Astrocyte (in vitro differentiated cells and primary cell): Measurements from ENCODE around the gene COMT. TPM values are rescaled to one million over a fixed set of nuclear protein-coding genes. Genes with fewer than 3 reads are reported as not detected.
A peak's percentile ranks its signal among the peaks of the same experiment; 100 is the strongest.

Experiments used
- DNase-seq: peaks from one replicate; pipeline ENCODE4 v3.0.0-alpha.2; 2010; ENCODE audit warnings: low read depth
- FAIRE-seq: peaks from 2 replicates; lab custom pipeline; 2011; peaks lifted over from hg19 to GRCh38; lab: Jason Lieb, UNC
- H2AFZ ChIP-seq: 2 replicates; pipeline ENCODE4 v1.6.0; 2012; ENCODE audit warnings: low read depth, low read length, inconsistent platforms
- H3K27ac ChIP-seq: 2 replicates; pipeline ENCODE4 v1.5.1; 2011; ENCODE audit warnings: low read depth, low read length, inconsistent platforms
- H3K27me3 ChIP-seq: 2 replicates; pipeline ENCODE4 v1.6.0; 2011; ENCODE audit warnings: low read length, inconsistent platforms; ENCODE audit not compliant: insufficient read depth
- H3K36me3 ChIP-seq: 2 replicates; pipeline ENCODE4 v1.5.1; 2011; ENCODE audit warnings: low read length, inconsistent platforms; ENCODE audit not compliant: insufficient read depth
- H3K4me1 ChIP-seq: 2 replicates; pipeline ENCODE4 v1.5.1; 2011; ENCODE audit warnings: low read length, inconsistent platforms; ENCODE audit not compliant: insufficient read depth
- H3K4me2 ChIP-seq: 2 replicates; pipeline ENCODE4 v1.6.0; 2012; ENCODE audit warnings: low read length, inconsistent platforms
- H3K4me3 ChIP-seq: 2 replicates; pipeline ENCODE4 v1.5.1; 2011; ENCODE audit warnings: low read depth, mild to moderate bottlenecking, low read length, inconsistent platforms; ENCODE audit not compliant: insufficient read depth
- H3K79me2 ChIP-seq: 2 replicates; pipeline ENCODE4 v1.6.0; 2012; ENCODE audit warnings: mild to moderate bottlenecking, low read length, inconsistent platforms; ENCODE audit not compliant: insufficient read depth
- H3K9ac ChIP-seq: 2 replicates; pipeline ENCODE4 v1.6.0; 2012; ENCODE audit warnings: mild to moderate bottlenecking, low read length, inconsistent platforms
- H3K9me3 ChIP-seq: 2 replicates; pipeline ENCODE4 v1.5.1; 2012; ENCODE audit warnings: low read depth, mild to moderate bottlenecking, low read length, inconsistent platforms; ENCODE audit not compliant: insufficient read depth
- H4K20me1 ChIP-seq: 2 replicates; pipeline ENCODE4 v1.6.0; 2012; ENCODE audit warnings: low read length, inconsistent platforms; ENCODE audit not compliant: insufficient read depth
- H3K27ac Mint-ChIP-seq: one replicate; pipeline ENCODE4 v1.8.0; 2021; ENCODE audit warnings: mild to moderate bottlenecking, mixed read lengths; ENCODE audit not compliant: unreplicated experiment
- H3K27me3 Mint-ChIP-seq: one replicate; pipeline ENCODE4 v1.8.0; 2021; ENCODE audit warnings: low read depth, mixed read lengths; ENCODE audit not compliant: unreplicated experiment
- H3K36me3 Mint-ChIP-seq: one replicate; pipeline ENCODE4 v1.8.0; 2021; ENCODE audit warnings: low read depth, mixed read lengths; ENCODE audit not compliant: unreplicated experiment
- H3K4me1 Mint-ChIP-seq: one replicate; pipeline ENCODE4 v1.8.0; 2021; ENCODE audit warnings: low read depth, mixed read lengths; ENCODE audit not compliant: unreplicated experiment
- H3K4me3 Mint-ChIP-seq: one replicate; pipeline ENCODE4 v1.8.0; 2021; ENCODE audit warnings: mild to moderate bottlenecking, moderate library complexity, mixed read lengths; ENCODE audit not compliant: unreplicated experiment
- H3K9me3 Mint-ChIP-seq: one replicate; pipeline ENCODE4 v1.8.0; 2021; ENCODE audit warnings: mild to moderate bottlenecking, mixed read lengths; ENCODE audit not compliant: unreplicated experiment
- EZH2 ChIP-seq: IDR thresholded peaks from 2 replicates; pipeline ENCODE4 v1.6.1; 2012; ENCODE audit warnings: mild to moderate bottlenecking, low read length, inconsistent platforms; ENCODE audit not compliant: insufficient read depth
- total RNA-seq: library from RNA; stranded (reverse); gene quantifications from 2 replicates; pipeline ENCODE4 v1.2.1, GENCODE V29; 2021
- TF ChIP-seq, protein P1 (sequence below): IDR thresholded peaks from 2 replicates; pipeline ENCODE4 v1.5.1; 2011; ENCODE audit warnings: low read depth, mild to moderate bottlenecking, inconsistent platforms, low read length, moderate library complexity; ENCODE audit not compliant: insufficient read depth

Gene COMT
- total RNA-seq, 1 donor from 2014 or later: 116 TPM

DNA sequence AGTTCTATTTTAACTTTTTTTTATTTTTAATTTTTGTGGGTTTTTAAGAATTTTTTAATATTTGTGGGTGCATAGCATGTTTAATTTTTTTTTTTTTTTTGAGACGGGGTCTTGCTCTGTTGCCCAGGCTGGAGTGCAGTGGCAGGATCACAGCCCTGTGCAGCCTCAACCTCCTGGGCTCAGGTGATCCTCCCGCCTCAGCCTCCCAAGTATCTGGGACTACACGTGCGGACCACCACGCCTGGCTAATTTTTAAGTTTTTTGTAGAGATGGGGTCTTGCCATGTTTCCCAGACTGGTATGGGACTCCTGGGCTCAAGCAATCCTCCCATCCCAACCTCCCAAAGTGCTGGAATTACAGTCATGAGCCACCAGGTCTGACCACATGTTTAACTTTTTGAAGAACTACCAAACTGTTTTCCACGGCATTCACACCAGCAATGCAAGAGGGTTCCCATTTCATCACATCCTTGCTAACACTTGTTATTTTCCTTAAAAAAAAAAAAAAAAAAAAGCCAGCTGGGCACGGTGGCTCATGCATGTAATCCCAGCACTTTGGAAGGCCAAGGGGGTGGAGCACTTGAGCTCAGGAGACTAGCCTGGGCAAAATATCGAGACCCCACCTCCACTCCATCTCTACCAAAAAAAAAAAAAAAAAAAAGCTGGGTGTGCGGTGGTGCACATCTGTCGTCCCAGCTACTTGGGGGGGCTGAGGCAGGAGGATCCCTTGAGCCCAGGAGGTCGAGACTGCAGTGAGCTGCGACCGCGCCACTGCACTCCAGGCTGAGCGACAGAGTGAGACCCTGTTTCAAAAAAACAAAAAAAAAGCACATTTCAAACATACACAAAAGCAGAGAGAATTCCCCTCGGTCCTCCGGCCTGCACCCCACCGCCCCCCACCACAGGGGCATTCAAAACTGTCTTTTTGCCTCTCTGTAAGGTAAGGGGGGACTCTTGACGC, 16.8 kb downstream of the COMT start:
- peaks cover 66% of the 10 kb centered on the region for H4K20me1 ChIP-seq
- peaks cover 24% of the 10 kb centered on the region for H3K4me1 ChIP-seq
- peak overlapping the region; percentile 74 for H3K4me3 Mint-ChIP-seq
- peak overlapping the region; percentile 87 for H3K4me2 ChIP-seq
- peak overlapping the region; percentile 44 for H3K4me3 ChIP-seq
- no peaks in the 10 kb centered on the region for H3K27me3 ChIP-seq
- H3K27ac Mint-ChIP-seq: peak overlapping the region; percentile 34
- no peak for FAIRE-seq
- TF ChIP-seq EZH2: no peak
- TF ChIP-seq, protein P1, sequence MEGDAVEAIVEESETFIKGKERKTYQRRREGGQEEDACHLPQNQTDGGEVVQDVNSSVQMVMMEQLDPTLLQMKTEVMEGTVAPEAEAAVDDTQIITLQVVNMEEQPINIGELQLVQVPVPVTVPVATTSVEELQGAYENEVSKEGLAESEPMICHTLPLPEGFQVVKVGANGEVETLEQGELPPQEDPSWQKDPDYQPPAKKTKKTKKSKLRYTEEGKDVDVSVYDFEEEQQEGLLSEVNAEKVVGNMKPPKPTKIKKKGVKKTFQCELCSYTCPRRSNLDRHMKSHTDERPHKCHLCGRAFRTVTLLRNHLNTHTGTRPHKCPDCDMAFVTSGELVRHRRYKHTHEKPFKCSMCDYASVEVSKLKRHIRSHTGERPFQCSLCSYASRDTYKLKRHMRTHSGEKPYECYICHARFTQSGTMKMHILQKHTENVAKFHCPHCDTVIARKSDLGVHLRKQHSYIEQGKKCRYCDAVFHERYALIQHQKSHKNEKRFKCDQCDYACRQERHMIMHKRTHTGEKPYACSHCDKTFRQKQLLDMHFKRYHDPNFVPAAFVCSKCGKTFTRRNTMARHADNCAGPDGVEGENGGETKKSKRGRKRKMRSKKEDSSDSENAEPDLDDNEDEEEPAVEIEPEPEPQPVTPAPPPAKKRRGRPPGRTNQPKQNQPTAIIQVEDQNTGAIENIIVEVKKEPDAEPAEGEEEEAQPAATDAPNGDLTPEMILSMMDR: no peak
- peak overlapping the region; percentile 30 for H2AFZ ChIP-seq
- no peaks in the 10 kb centered on the region for H3K36me3 ChIP-seq
- H3K27ac ChIP-seq: no peak overlapping the region
- peaks cover 4% of the 10 kb centered on the region for H3K36me3 Mint-ChIP-seq
- no peaks in the 10 kb centered on the region for H3K9me3 Mint-ChIP-seq
- peaks cover 13% of the 10 kb centered on the region for H3K4me1 Mint-ChIP-seq
- peaks cover 7% of the 10 kb centered on the region for H3K79me2 ChIP-seq
- peak overlapping the region; percentile 70 for H3K9ac ChIP-seq
- DNase-seq: peak; percentile 21
- no peaks in the 10 kb centered on the region for H3K9me3 ChIP-seq
- no peaks in the 10 kb centered on the region for H3K27me3 Mint-ChIP-seq

DNA sequence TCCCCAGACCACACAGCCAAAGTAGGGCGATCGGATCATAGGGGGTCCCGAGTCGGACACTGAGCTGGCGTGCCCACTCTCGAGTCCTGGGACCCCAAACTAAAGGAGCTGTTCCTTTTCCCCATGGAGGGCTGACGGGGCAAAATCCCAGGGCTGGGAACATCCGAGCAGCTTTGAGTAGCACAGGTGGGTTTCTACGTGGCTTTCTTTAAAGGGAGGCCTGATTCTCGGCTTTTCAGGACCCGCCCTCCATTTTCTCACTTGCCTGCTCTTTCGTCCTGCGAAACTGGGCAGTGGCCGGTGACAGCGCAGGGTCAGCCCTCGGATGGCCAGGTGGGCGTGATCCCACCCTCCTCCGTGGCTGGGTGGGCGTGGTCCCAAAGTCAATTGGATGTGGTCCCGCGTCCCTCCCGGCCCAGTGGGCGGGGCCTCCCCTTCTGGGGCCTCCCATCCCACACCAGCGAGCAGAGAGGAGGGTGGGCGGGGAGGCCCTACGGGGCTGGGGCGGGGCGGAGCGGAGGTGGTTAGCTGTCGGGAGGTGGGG, 17.5 kb downstream of the COMT start:
- Mint-ChIP-seq H3K9me3 (no peaks in the 10 kb centered on the region), H3K4me3 (peak overlapping the region; percentile 74), H3K36me3 (peaks cover 2% of the 10 kb centered on the region), H3K4me1 (peaks cover 15% of the 10 kb centered on the region), H3K27ac (peak overlapping the region; percentile 34), H3K27me3 (no peaks in the 10 kb centered on the region)
- H3K79me2 ChIP-seq: peaks cover 7% of the 10 kb centered on the region
- H3K4me2 ChIP-seq: peak overlapping the region; percentile 87
- no peaks in the 10 kb centered on the region for H3K27me3 ChIP-seq
- peak overlapping the region; percentile 70 for H3K9ac ChIP-seq
- H3K27ac ChIP-seq: no peak overlapping the region
- TF ChIP-seq, protein P1: no peak
- no peak for TF ChIP-seq EZH2
- FAIRE-seq: no peak
- peak; percentile 64 for DNase-seq
- no peaks in the 10 kb centered on the region for H3K9me3 ChIP-seq
- H4K20me1 ChIP-seq: peaks cover 64% of the 10 kb centered on the region
- peak overlapping the region; percentile 30 for H2AFZ ChIP-seq
- H3K4me1 ChIP-seq: peaks cover 27% of the 10 kb centered on the region
- H3K36me3 ChIP-seq: no peaks in the 10 kb centered on the region
- H3K4me3 ChIP-seq: peak overlapping the region; percentile 44
